IMR-90 (cell line): ENCODE results near the gene CIC. TPM values are rescaled to one million over a fixed set of nuclear protein-coding genes. Genes with fewer than 3 reads are reported as not detected.

Experiments
- ATAC-seq: fragments of 200-7000 bp; cut with Tn5 transposase; 2 replicates; pipeline ENCODE4 v1.9.1; 2020; ENCODE audit warnings: low read depth, mild to moderate bottlenecking, moderate library complexity
- BruUV-seq: library from RNA; stranded (reverse); fragments of 400-500 nt; replicated peaks from 2 replicates; lab custom pipeline; 2021; lab: Mats Ljungman, UMichigan
- CTCF ChIA-PET: fragments of 300-600 bp; formaldehyde crosslinking; extraction: SDS; loops from one replicate; lab custom pipeline; 2021; ENCODE audit warnings: antibody characterized with exemption; lab: Yijun Ruan, JAX
- POLR2A ChIA-PET: fragments of 300-600 bp; sonication (Branson Sonifier 250); formaldehyde crosslinking; loops from one replicate; lab custom pipeline; 2022; ENCODE audit warnings: antibody characterized with exemption; ENCODE audit not compliant: unreplicated experiment; lab: Charles Lee
- DNase-seq: peaks from one replicate; pipeline ENCODE4 v3.0.0; 2013
- H2AFZ ChIP-seq: replicated peaks from 2 replicates; pipeline ENCODE3; 2013; ENCODE audit warnings: low read length, mild to moderate bottlenecking; ENCODE audit not compliant: poor library complexity
- H2AK5ac ChIP-seq: 2 replicates; pipeline ENCODE4 v1.6.1; 2013; ENCODE audit warnings: low read depth, low read length, inconsistent platforms
- H2AK9ac ChIP-seq: replicated peaks from 2 replicates; pipeline ENCODE3; 2013; ENCODE audit warnings: mild to moderate bottlenecking, low read depth, low read length, moderate library complexity; ENCODE audit not compliant: poor library complexity
- H2BK120ac ChIP-seq: 2 replicates; pipeline ENCODE4 v1.6.1; 2013; ENCODE audit warnings: low read depth, low read length, inconsistent platforms
- H2BK15ac ChIP-seq: 3 replicates; pipeline ENCODE4 v1.6.1; 2013; ENCODE audit warnings: low read depth, low read length, inconsistent platforms
- H2BK20ac ChIP-seq: 2 replicates; pipeline ENCODE4 v1.6.1; 2013; ENCODE audit warnings: low read depth, mild to moderate bottlenecking, inconsistent platforms, low read length, moderate library complexity
- H2BK5ac ChIP-seq: 2 replicates; pipeline ENCODE4 v1.6.1; 2013; ENCODE audit warnings: mild to moderate bottlenecking, low read depth, low read length, inconsistent platforms; ENCODE audit not compliant: poor library complexity, severe bottlenecking
- H3K14ac ChIP-seq: replicated peaks from 2 replicates; pipeline ENCODE4 v1.6.1; 2013; ENCODE audit warnings: low read depth, low read length, inconsistent platforms
- H3K18ac ChIP-seq: 2 replicates; pipeline ENCODE4 v1.6.1; 2013; ENCODE audit warnings: low read depth, low read length, control low read depth
- H3K23ac ChIP-seq: 2 replicates; pipeline ENCODE4 v1.6.1; 2013; ENCODE audit warnings: low read depth, low read length, inconsistent platforms
- H3K27ac ChIP-seq: 2 replicates; pipeline ENCODE4 v1.5.1; 2013; ENCODE audit warnings: mild to moderate bottlenecking, control low read depth, low read length; ENCODE audit not compliant: insufficient read depth
- H3K27me3 ChIP-seq: 2 replicates; pipeline ENCODE4 v1.6.1; 2013; ENCODE audit warnings: low read length; ENCODE audit not compliant: control insufficient read depth, insufficient read depth
- H3K36me3 ChIP-seq: 2 replicates; pipeline ENCODE4 v1.6.1; 2013; ENCODE audit warnings: low read length, mixed read lengths; ENCODE audit not compliant: control insufficient read depth, insufficient read depth
- H3K4ac ChIP-seq: 2 replicates; pipeline ENCODE4 v1.6.1; 2013; ENCODE audit warnings: low read depth, low read length, inconsistent platforms
- H3K4me1 ChIP-seq: 2 replicates; pipeline ENCODE4 v1.6.1; 2013; ENCODE audit warnings: low read length, mixed read lengths; ENCODE audit not compliant: control insufficient read depth, insufficient read depth
- H3K4me2 ChIP-seq: 2 replicates; pipeline ENCODE4 v1.6.1; 2013; ENCODE audit warnings: low read depth, mild to moderate bottlenecking, control low read depth, low read length, moderate library complexity
- H3K4me3 ChIP-seq: 2 replicates; pipeline ENCODE4 v1.5.1; 2013; ENCODE audit warnings: low read depth, mild to moderate bottlenecking, control low read depth, low read length, moderate library complexity; ENCODE audit not compliant: insufficient read depth
- H3K56ac ChIP-seq: 2 replicates; pipeline ENCODE4 v1.6.1; 2013; ENCODE audit warnings: low read length, inconsistent platforms; ENCODE audit not compliant: insufficient read depth; ENCODE audit errors: extremely low read depth
- H3K79me1 ChIP-seq, 2 experiments: 2 replicates each; pipeline ENCODE4 v1.6.1; 2013; ENCODE audit warnings: low read length in 2 of 2, inconsistent platforms in 1 of 2, low read depth in 1 of 2
- H3K9ac ChIP-seq: 2 replicates; pipeline ENCODE4 v1.6.1; 2013; ENCODE audit warnings: low read depth, low read length, control low read depth
- H3K9me1 ChIP-seq: 2 replicates; pipeline ENCODE4 v1.6.1; 2013; ENCODE audit warnings: low read length, inconsistent platforms; ENCODE audit not compliant: insufficient read depth
- H3K9me3 ChIP-seq: 2 replicates; pipeline ENCODE4 v1.6.1; 2013; ENCODE audit warnings: low read length; ENCODE audit not compliant: control insufficient read depth, insufficient read depth
- H4K20me1 ChIP-seq: 2 replicates; pipeline ENCODE4 v1.6.1; 2013; ENCODE audit warnings: low read length, inconsistent platforms; ENCODE audit not compliant: insufficient read depth
- H4K5ac ChIP-seq: 2 replicates; pipeline ENCODE4 v1.6.1; 2013; ENCODE audit warnings: mild to moderate bottlenecking, low read depth, low read length, control low read depth
- H4K8ac ChIP-seq, 2 experiments: 2 replicates each; pipeline ENCODE4 v1.6.1; 2013; ENCODE audit warnings: low read depth in 2 of 2, low read length in 2 of 2, control low read depth in 1 of 2, inconsistent platforms in 1 of 2
- H4K91ac ChIP-seq: 2 replicates; pipeline ENCODE4 v1.6.1; 2013; ENCODE audit warnings: low read depth, low read length, inconsistent platforms; ENCODE audit not compliant: insufficient read depth
- CEBPB ChIP-seq: IDR thresholded peaks from 2 replicates; pipeline ENCODE4 v1.6.1; 2012; ENCODE audit warnings: low read depth, low read length, improper control_type of control experiment
- CHD1 ChIP-seq: IDR thresholded peaks from 2 replicates; pipeline ENCODE4 v1.6.1; 2012; ENCODE audit warnings: low read depth, low read length, improper control_type of control experiment
- FOS ChIP-seq: fragments of 150-350 bp; IDR thresholded peaks from 2 replicates; pipeline ENCODE4 v1.6.1; 2016; ENCODE audit warnings: low read depth, low read length
- MAFK ChIP-seq: IDR thresholded peaks from 2 replicates; pipeline ENCODE4 v1.6.1; 2012; ENCODE audit warnings: low read depth, low read length, improper control_type of control experiment
- MXI1 ChIP-seq: IDR thresholded peaks from 2 replicates; pipeline ENCODE4 v1.6.1; 2012; ENCODE audit warnings: low read depth, mild to moderate bottlenecking, low read length, moderate library complexity, borderline replicate concordance
- NFE2L2 ChIP-seq: fragments of 150-350 bp; IDR thresholded peaks from 2 replicates; pipeline ENCODE4 v1.6.1; 2016; ENCODE audit warnings: low read depth, mild to moderate bottlenecking, low read length
- POLR2A ChIP-seq: IDR thresholded peaks from 2 replicates; pipeline ENCODE4 v1.6.1; 2012; ENCODE audit warnings: mild to moderate bottlenecking, low read depth, low read length
- RAD21 ChIP-seq: IDR thresholded peaks from 2 replicates; pipeline ENCODE4 v1.6.1; 2012; ENCODE audit warnings: low read length, improper control_type of control experiment
- RFX5 ChIP-seq: IDR thresholded peaks from 2 replicates; pipeline ENCODE4 v1.8.0; 2012; ENCODE audit warnings: low read depth, mild to moderate bottlenecking, low read length, moderate library complexity
- USF2 ChIP-seq: fragments of 150-350 bp; IDR thresholded peaks from 2 replicates; pipeline ENCODE4 v1.6.1; 2017; ENCODE audit warnings: mild to moderate bottlenecking, antibody characterized with exemption, low read length, low read depth
- WGBS, 2 experiments: methylation state at CpG; one replicate each; pipeline versions ENCODE4 v1.1.5 to v1.1.7; 2013; ENCODE audit warnings: missing lambda C conversion rate in 2 of 2; ENCODE audit not compliant: insufficient read length in 1 of 2; ENCODE audit errors: extremely low coverage in 2 of 2; 5-methylcytosine and 5-hydroxymethylcytosine counted together
- dilution Hi-C: fragments of 300-500 bp; cut with HindIII; formaldehyde crosslinking; loops from one replicate; pipeline ENCODE4 v1.14.3; 2018; ENCODE audit warnings: low sequenced_read_pairs; ENCODE audit not compliant: unreplicated experiment
- in situ Hi-C: fragments of 300-500 bp; cut with MboI; formaldehyde crosslinking; loops from 3 replicates; pipeline ENCODE4 v1.14.3; 2019; ENCODE audit warnings: low sequenced_read_pairs, inconsistent platforms, mixed read lengths
- intact Hi-C: fragments of 100-400 bp; cut with micrococcal nuclease; formaldehyde crosslinking; loops from 2 replicates; pipeline ENCODE4 v1.10.0; 2022
- polyA plus RNA-seq, 3 experiments: library from polyadenylated mRNA; depleted of rRNA; stranded (reverse); fragments of >200 nt; gene quantifications; 2 replicates each; pipeline ENCODE4 v1.2.3, GENCODE V29; 2012; ENCODE audit warnings: low replicate concordance in 1 of 3
- total RNA-seq: library from RNA; depleted of rRNA; stranded (reverse); fragments of >200 nt; gene quantifications from 2 replicates; pipeline ENCODE4 v1.2.3, GENCODE V29; 2012
- TF ChIP-seq, protein P1 (sequence below): conservative IDR thresholded peaks from 2 replicates; pipeline ENCODE4 v1.5.1; 2012; ENCODE audit warnings: mild to moderate bottlenecking, low read depth, low read length, improper control_type of control experiment
- TF ChIP-seq, protein P2 (sequence below): fragments of 150-350 bp; IDR thresholded peaks from 2 replicates; pipeline ENCODE4 v1.6.1; 2016; ENCODE audit warnings: low read depth, mild to moderate bottlenecking, low read length, moderate library complexity, borderline replicate concordance

The CIC gene
- total and polyA plus RNA-seq, 2 of the 4 experiments (the other 2 are of a cell fraction): 1.8 to 23.2 TPM

GRCh38 chr19:42234364-42234763 lies 34.7 kb upstream of the CIC start:
- CTCF ChIA-PET: no interaction called here

More at GRCh38 chr19:42234364-42234763, 34.7 kb upstream of the CIC start:
- no TSS peak for BruUV-seq
- Histone ChIP-seq H3K18ac (no peak overlapping the region), H3K4me2 (no peak overlapping the region), H3K79me1 (peaks cover 32 to 77% of the 10 kb centered on the region in 2 experiments; a peak in 3 of 4 replicates), H4K91ac (no peak overlapping the region), H2AFZ (no peak overlapping the region), H3K9me1 (peaks cover 6% of the 10 kb centered on the region; the same call in 1 of the 2 replicates), H2BK15ac (no peak overlapping the region), H2AK5ac (no peak overlapping the region), H3K4me1 (no peaks in the 10 kb centered on the region), H2BK5ac (no peak overlapping the region), H3K23ac (no peak overlapping the region), H3K36me3 (peaks cover 66% of the 10 kb centered on the region), H3K4me3 (no peak overlapping the region), H4K20me1 (peaks cover 62% of the 10 kb centered on the region), H3K14ac (no peak overlapping the region), H4K5ac (no peak overlapping the region), H3K9ac (no peak overlapping the region), H3K27ac (no peak overlapping the region), H3K27me3 (no peaks in the 10 kb centered on the region), H4K8ac (no peak overlapping the region), H2BK120ac (no peak overlapping the region), H2AK9ac (no peak overlapping the region), H2BK20ac (no peak overlapping the region), H3K9me3 (no peaks in the 10 kb centered on the region), H3K4ac (no peak overlapping the region), H3K56ac (no peak overlapping the region)
- POLR2A ChIA-PET: no interaction called here
- 100% methylated on average over 2 of the region's 11 CpGs; no CpG with 5 or more reads in 1 of the 2 experiments for WGBS, 2 experiments
- in situ Hi-C loops (no loop called here), intact Hi-C loops (no loop called here), dilution Hi-C loops (no loop called here)
- ATAC-seq: no peak
- no peak for DNase-seq
- TF ChIP-seq MXI1: no peak
- TF ChIP-seq USF2: no peak
- TF ChIP-seq RFX5: no peak
- no peak for TF ChIP-seq FOS
- TF ChIP-seq, protein P1, sequence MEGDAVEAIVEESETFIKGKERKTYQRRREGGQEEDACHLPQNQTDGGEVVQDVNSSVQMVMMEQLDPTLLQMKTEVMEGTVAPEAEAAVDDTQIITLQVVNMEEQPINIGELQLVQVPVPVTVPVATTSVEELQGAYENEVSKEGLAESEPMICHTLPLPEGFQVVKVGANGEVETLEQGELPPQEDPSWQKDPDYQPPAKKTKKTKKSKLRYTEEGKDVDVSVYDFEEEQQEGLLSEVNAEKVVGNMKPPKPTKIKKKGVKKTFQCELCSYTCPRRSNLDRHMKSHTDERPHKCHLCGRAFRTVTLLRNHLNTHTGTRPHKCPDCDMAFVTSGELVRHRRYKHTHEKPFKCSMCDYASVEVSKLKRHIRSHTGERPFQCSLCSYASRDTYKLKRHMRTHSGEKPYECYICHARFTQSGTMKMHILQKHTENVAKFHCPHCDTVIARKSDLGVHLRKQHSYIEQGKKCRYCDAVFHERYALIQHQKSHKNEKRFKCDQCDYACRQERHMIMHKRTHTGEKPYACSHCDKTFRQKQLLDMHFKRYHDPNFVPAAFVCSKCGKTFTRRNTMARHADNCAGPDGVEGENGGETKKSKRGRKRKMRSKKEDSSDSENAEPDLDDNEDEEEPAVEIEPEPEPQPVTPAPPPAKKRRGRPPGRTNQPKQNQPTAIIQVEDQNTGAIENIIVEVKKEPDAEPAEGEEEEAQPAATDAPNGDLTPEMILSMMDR: no peak
- TF ChIP-seq MAFK: no peak
- TF ChIP-seq RAD21: no peak
- no peak for TF ChIP-seq CHD1
- TF ChIP-seq, protein P2, sequence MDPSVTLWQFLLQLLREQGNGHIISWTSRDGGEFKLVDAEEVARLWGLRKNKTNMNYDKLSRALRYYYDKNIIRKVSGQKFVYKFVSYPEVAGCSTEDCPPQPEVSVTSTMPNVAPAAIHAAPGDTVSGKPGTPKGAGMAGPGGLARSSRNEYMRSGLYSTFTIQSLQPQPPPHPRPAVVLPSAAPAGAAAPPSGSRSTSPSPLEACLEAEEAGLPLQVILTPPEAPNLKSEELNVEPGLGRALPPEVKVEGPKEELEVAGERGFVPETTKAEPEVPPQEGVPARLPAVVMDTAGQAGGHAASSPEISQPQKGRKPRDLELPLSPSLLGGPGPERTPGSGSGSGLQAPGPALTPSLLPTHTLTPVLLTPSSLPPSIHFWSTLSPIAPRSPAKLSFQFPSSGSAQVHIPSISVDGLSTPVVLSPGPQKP: no peak
- no peak for TF ChIP-seq POLR2A
- no peak for TF ChIP-seq NFE2L2
- no peak for TF ChIP-seq CEBPB
